ENCODE measurements around the gene LVRN. TPM values are rescaled to one million over a fixed set of nuclear protein-coding genes. Genes with fewer than 3 reads are reported as not detected.

LVRN gene
- total and polyA plus RNA-seq, 4 experiments from 2014 or later = not detected

GRCh38 chr5:116068028-116068632 is 105.9 kb downstream of the LVRN start:
- Mint-ChIP-seq H3K9me3 (no peaks in the 10 kb centered on the region), H3K27ac (no peak overlapping the region), H3K4me3 (no peak overlapping the region), H3K27me3 (peaks cover 16 to 22% of the 10 kb centered on the region in 2 donors), H3K4me1 (no peaks in the 10 kb centered on the region), H3K36me3 (no peaks in the 10 kb centered on the region)
- POLR2A ChIA-PET (ENCODE audit: partially characterized antibody) = no interaction called here
- Histone ChIP-seq H3K27me3 (ENCODE audit: insufficient read depth, low read length) (peaks cover 13% of the 10 kb centered on the region), H3K4me1 (ENCODE audit: insufficient read depth, low read length) (no peaks in the 10 kb centered on the region), H3K27ac (ENCODE audit: low read depth, low read length) (no peak overlapping the region), H3K4me3 (ENCODE audit: low read length in 2 of 2) (no peak overlapping the region), H3K9me3 (ENCODE audit: control insufficient read depth in 1 of 2, low read length in 2 of 2) (no peaks in the 10 kb centered on the region), H3K36me3 (ENCODE audit: insufficient read depth, low read length) (no peaks in the 10 kb centered on the region)
- peak in 4 of 5 donors; percentile 32 to 46 (median 34) for DNase-seq
- intact Hi-C loops (cut with micrococcal nuclease) = loop anchor here (1.0 to 5.0 kb wide), 3 partner anchors 231 to 759 kb away; no protein-coding TSS in a partner anchor
- CTCF ChIA-PET (ENCODE audit: partially characterized antibody) = interaction anchor here (0.7 to 3.0 kb wide), 16 partner anchors 8 to 760 kb away, joined by 3 to 26 read pairs (median 4); partner anchors contain the start of gene COMMD10

- POLR2A ChIA-PET (ENCODE audit: partially characterized antibody) = no interaction called here
- CTCF ChIA-PET (ENCODE audit: partially characterized antibody) = no interaction called here
- intact Hi-C loops (cut with micrococcal nuclease) = no loop called here
- Mint-ChIP-seq H3K27me3 (peaks cover 13 to 21% of the 10 kb centered on the region in 2 donors), H3K36me3 (no peaks in the 10 kb centered on the region), H3K27ac (no peak overlapping the region), H3K4me1 (peaks cover 0 to under 1% (median 0%) of the 10 kb centered on the region in 4 donors), H3K4me3 (no peak overlapping the region), H3K9me3 (peaks cover 0 to under 1% (median 0%) of the 10 kb centered on the region in 8 donors)
- H3K4me1 ChIP-seq (ENCODE audit: insufficient read depth, low read length) = no peaks in the 10 kb centered on the region
- no peak for DNase-seq
- no peaks in the 10 kb centered on the region for H3K36me3 ChIP-seq (ENCODE audit: insufficient read depth, low read length)
- peaks cover 12% of the 10 kb centered on the region for H3K27me3 ChIP-seq (ENCODE audit: insufficient read depth, low read length)
- H3K4me3 ChIP-seq (ENCODE audit: low read length in 2 of 2) = no peak overlapping the region
- H3K9me3 ChIP-seq (ENCODE audit: control insufficient read depth in 1 of 2, low read length in 2 of 2) = no peaks in the 10 kb centered on the region
- no peak overlapping the region for H3K27ac ChIP-seq (ENCODE audit: low read depth, low read length)
Measured at GRCh38 chr5:116071211-116071610, 108.9 kb downstream of the LVRN start.

GRCh38 chr5:116075191-116075831 is 113.0 kb downstream of the LVRN start:
- Mint-ChIP-seq H3K4me3 (no peak overlapping the region), H3K27ac (no peak overlapping the region), H3K9me3 (peaks cover 0 to 2% (median 0%) of the 10 kb centered on the region in 8 donors), H3K27me3 (peaks cover 9 to 12% of the 10 kb centered on the region in 2 donors), H3K4me1 (peaks cover 0 to 1% (median 0%) of the 10 kb centered on the region in 4 donors), H3K36me3 (peaks cover 0 to 3% of the 10 kb centered on the region in 2 donors)
- ChIA-PET CTCF (ENCODE audit: partially characterized antibody) (interaction anchor here (1.6 kb wide), 1 partner anchor 441 kb away, joined by 3 read pairs; no protein-coding TSS in a partner anchor), POLR2A (ENCODE audit: partially characterized antibody) (no interaction called here)
- Histone ChIP-seq H3K36me3 (ENCODE audit: insufficient read depth, low read length) (no peaks in the 10 kb centered on the region), H3K27me3 (ENCODE audit: insufficient read depth, low read length) (no peaks in the 10 kb centered on the region), H3K4me3 (ENCODE audit: low read length in 2 of 2) (no peak overlapping the region), H3K9me3 (ENCODE audit: control insufficient read depth in 1 of 2, low read length in 2 of 2) (no peaks in the 10 kb centered on the region), H3K27ac (ENCODE audit: low read depth, low read length) (no peak overlapping the region), H3K4me1 (ENCODE audit: insufficient read depth, low read length) (no peaks in the 10 kb centered on the region)
- no peak for DNase-seq
- intact Hi-C loops (cut with micrococcal nuclease) = no loop called here

- Mint-ChIP-seq H3K36me3 (peaks cover 0 to 3% of the 10 kb centered on the region in 2 donors), H3K27ac (no peak overlapping the region), H3K4me1 (peaks cover 2 to 8% (median 3%) of the 10 kb centered on the region in 4 donors), H3K4me3 (no peak overlapping the region), H3K9me3 (peaks cover 0 to 2% (median 0%) of the 10 kb centered on the region in 8 donors), H3K27me3 (peaks cover 9 to 10% of the 10 kb centered on the region in 2 donors)
- H3K4me1 ChIP-seq (ENCODE audit: insufficient read depth, low read length) = no peaks in the 10 kb centered on the region
- no peaks in the 10 kb centered on the region for H3K36me3 ChIP-seq (ENCODE audit: insufficient read depth, low read length)
- no peaks in the 10 kb centered on the region for H3K9me3 ChIP-seq (ENCODE audit: control insufficient read depth in 1 of 2, low read length in 2 of 2)
- intact Hi-C loops (cut with micrococcal nuclease) = no loop called here
- ChIA-PET POLR2A (ENCODE audit: partially characterized antibody) (no interaction called here), CTCF (ENCODE audit: partially characterized antibody) (interaction anchor here (1.0 to 1.6 kb wide), 2 partner anchors 8 to 442 kb away, joined by 3 to 4 read pairs; no protein-coding TSS in a partner anchor)
- H3K27me3 ChIP-seq (ENCODE audit: insufficient read depth, low read length) = no peaks in the 10 kb centered on the region
- no peak for DNase-seq
- H3K4me3 ChIP-seq (ENCODE audit: low read length in 2 of 2) = no peak overlapping the region
- no peak overlapping the region for H3K27ac ChIP-seq (ENCODE audit: low read depth, low read length)
Measured at GRCh38 chr5:116076496-116076895, 114.2 kb downstream of the LVRN start.

Other genes with a start within 250 kb of the LVRN start
- gene CDO1, start 145.8 kb upstream of the LVRN start, total RNA-seq = 1 to 10 TPM; 1.1 to 1.4 TPM
- gene CDO1, start 145.8 kb upstream of the LVRN start, polyA plus RNA-seq = not detected
- 10 to 100 TPM; 84.7 to 85.9 TPM for gene ATG12, start 120.9 kb upstream of the LVRN start, total RNA-seq
- 100 to 1,000 TPM in 1 of 2 donors, 10 to 100 TPM in 1; 98.5 to 133 TPM for gene ATG12, start 120.9 kb upstream of the LVRN start, polyA plus RNA-seq
- 10 to 100 TPM; 44.5 to 46.3 TPM for gene AP3S1, start 120.5 kb upstream of the LVRN start, total RNA-seq
- 10 to 100 TPM; 69.4 to 97.3 TPM for gene AP3S1, start 120.5 kb upstream of the LVRN start, polyA plus RNA-seq
- gene ARL14EPL, start 70.0 kb downstream of the LVRN start, total RNA-seq = not detected
- not detected for gene ARL14EPL, start 70.0 kb downstream of the LVRN start, polyA plus RNA-seq
- 10 to 100 TPM; 31.4 to 32.0 TPM for gene COMMD10, start 122.5 kb downstream of the LVRN start, total RNA-seq
- gene COMMD10, start 122.5 kb downstream of the LVRN start, polyA plus RNA-seq = 10 to 100 TPM; 38.4 to 54.3 TPM

Measured in CD4-positive, alpha-beta memory T cell (primary cell).